PC-9 (cell line): ENCODE measurements around the gene CELF2. TPM values are rescaled to one million over a fixed set of nuclear protein-coding genes. Genes with fewer than 3 reads are reported as not detected.

Experiments
- BruUV-seq: library from RNA; stranded (reverse); fragments of 400-500 nt; replicated peaks from 2 replicates; lab custom pipeline; 2021; lab: Mats Ljungman, UMichigan
- CTCF ChIA-PET: fragments of 300-600 bp; sonication (Branson Sonifier 250); formaldehyde crosslinking; loops from one replicate; lab custom pipeline; 2022; ENCODE audit warnings: antibody characterized with exemption; lab: Charles Lee
- POLR2A ChIA-PET: fragments of 300-600 bp; sonication (Branson Sonifier 250); formaldehyde crosslinking; loops from one replicate; lab custom pipeline; 2022; ENCODE audit warnings: antibody characterized with exemption; ENCODE audit not compliant: unreplicated experiment; lab: Charles Lee
- DNase-seq, 2 experiments: peaks; one replicate each; pipeline versions ENCODE4 v3.0.0 to v3.0.0-alpha.2; 2015 to 2022; ENCODE audit warnings: mixed read lengths in 1 of 2
- H2AFZ ChIP-seq: fragments of 200-600 bp; sonication (generic); 2 replicates; pipeline ENCODE4 v1.8.1; 2017; ENCODE audit warnings: antibody characterized with exemption
- H3F3A ChIP-seq: fragments of 200-600 bp; sonication (generic); 2 replicates; pipeline ENCODE4 v1.8.1; 2017; ENCODE audit warnings: antibody characterized with exemption, mild to moderate bottlenecking, low read depth; ENCODE audit not compliant: insufficient read depth
- H3K27ac ChIP-seq: fragments of 200-600 bp; sonication (generic); 2 replicates; pipeline ENCODE4 v1.6.1; 2016; ENCODE audit warnings: mixed run types
- H3K27me3 ChIP-seq: fragments of 200-600 bp; sonication (generic); 2 replicates; pipeline ENCODE4 v1.6.1; 2016; ENCODE audit warnings: low read depth, mixed run types; ENCODE audit not compliant: insufficient read depth
- H3K36me3 ChIP-seq: fragments of 200-600 bp; sonication (generic); 2 replicates; pipeline ENCODE4 v1.6.1; 2016; ENCODE audit warnings: low read depth, mixed run types
- H3K4me1 ChIP-seq: fragments of 200-600 bp; sonication (generic); replicated peaks from 2 replicates; pipeline ENCODE4 v1.6.1; 2016; ENCODE audit warnings: mixed run types; ENCODE audit not compliant: insufficient read depth
- H3K4me2 ChIP-seq: fragments of 200-600 bp; sonication (generic); 2 replicates; pipeline ENCODE4 v1.6.1; 2017; ENCODE audit warnings: mixed run types
- H3K4me3 ChIP-seq: fragments of 200-600 bp; sonication (generic); 2 replicates; pipeline ENCODE4 v1.6.1; 2016; ENCODE audit warnings: mixed run types
- H3K79me2 ChIP-seq: fragments of 200-600 bp; sonication (generic); 2 replicates; pipeline ENCODE4 v1.6.1; 2017; ENCODE audit warnings: low read depth, mixed run types
- H3K9me2 ChIP-seq: fragments of 200-600 bp; sonication (generic); 2 replicates; pipeline ENCODE4 v1.8.1; 2017; ENCODE audit warnings: mild to moderate bottlenecking; ENCODE audit not compliant: insufficient read depth
- H3K9me3 ChIP-seq: fragments of 200-600 bp; sonication (generic); 2 replicates; pipeline ENCODE4 v1.8.1; 2016; ENCODE audit warnings: low read depth; ENCODE audit not compliant: insufficient read depth
- H4K20me1 ChIP-seq: fragments of 200-600 bp; sonication (generic); 2 replicates; pipeline ENCODE4 v1.8.1; 2017; ENCODE audit not compliant: insufficient read depth
- CTCF ChIP-seq: fragments of 200-600 bp; sonication (generic); conservative IDR thresholded peaks from 2 replicates; pipeline ENCODE4 v1.6.1; 2017; ENCODE audit warnings: mixed run types, antibody characterized with exemption, mild to moderate bottlenecking, moderate library complexity
- EZH2 ChIP-seq: fragments of 200-600 bp; sonication (generic); IDR thresholded peaks from 2 replicates; pipeline ENCODE4 v1.8.0; 2017; ENCODE audit warnings: antibody characterized with exemption, low read depth
- intact Hi-C: fragments of 100-400 bp; cut with micrococcal nuclease; formaldehyde crosslinking; loops from one replicate; pipeline ENCODE4 v1.10.0; 2022; ENCODE audit not compliant: unreplicated experiment
- total RNA-seq: library from RNA; stranded (reverse); gene quantifications from 2 replicates; pipeline ENCODE4 v1.2.3, GENCODE V29; 2021

Gene CELF2
- total RNA-seq, 1 experiment from 2014 or later = not detected

DNA sequence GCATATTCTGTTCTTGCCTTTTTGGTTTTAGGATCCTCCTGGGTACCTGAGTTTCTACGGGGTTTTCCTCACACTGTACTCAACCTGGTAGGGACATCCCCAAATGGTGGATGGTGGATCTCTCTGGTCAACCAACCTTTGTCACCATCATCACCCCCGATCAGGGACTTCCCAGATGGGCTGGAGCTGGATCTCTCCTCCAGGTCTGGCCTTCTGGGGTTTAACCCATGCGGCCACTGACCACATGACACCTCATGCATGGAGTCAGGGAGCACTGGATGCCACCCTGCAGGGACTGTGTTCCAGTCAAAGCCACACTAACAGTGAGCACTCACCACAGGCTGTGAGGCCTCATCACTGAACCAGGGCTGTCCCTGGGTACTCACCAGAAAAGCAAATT, 80.0 kb downstream of the CELF2 start:
- no peaks in the 10 kb centered on the region for H3K9me3 ChIP-seq
- no peaks in the 10 kb centered on the region for H3K36me3 ChIP-seq
- TF ChIP-seq EZH2 (no peak), CTCF (no peak)
- POLR2A ChIA-PET = no interaction called here
- DNase-seq = no peak
- H3K4me3 ChIP-seq = no peak overlapping the region
- H3K27ac ChIP-seq = no peak overlapping the region
- no peaks in the 10 kb centered on the region for H3F3A ChIP-seq
- H3K4me2 ChIP-seq = no peak overlapping the region
- peaks cover 11% of the 10 kb centered on the region for H3K27me3 ChIP-seq
- intact Hi-C loops = no loop called here
- no TSS peak for BruUV-seq
- CTCF ChIA-PET = no interaction called here
- no peaks in the 10 kb centered on the region for H3K4me1 ChIP-seq
- no peaks in the 10 kb centered on the region for H4K20me1 ChIP-seq
- no peak overlapping the region for H2AFZ ChIP-seq
- H3K79me2 ChIP-seq = no peaks in the 10 kb centered on the region
- H3K9me2 ChIP-seq = no peaks in the 10 kb centered on the region

DNA sequence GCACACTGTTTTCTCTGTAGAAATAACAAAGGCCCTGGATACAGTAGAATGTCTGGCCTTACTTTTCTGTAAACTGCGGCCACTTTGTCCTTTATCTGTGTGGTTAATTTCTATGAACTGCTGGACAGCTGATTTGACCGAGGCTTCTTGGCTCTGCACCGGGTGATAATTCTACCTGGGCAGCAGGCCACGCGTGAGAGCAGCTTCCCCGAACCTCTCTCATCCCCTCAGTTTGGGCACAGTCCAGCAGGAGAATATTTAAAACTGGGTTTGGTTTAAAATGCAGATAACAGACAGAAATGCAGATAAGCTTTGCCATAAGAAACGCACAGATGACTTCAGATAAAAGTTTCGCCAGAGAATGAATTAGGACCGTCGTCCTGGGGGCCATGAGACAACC, 81.0 kb downstream of the CELF2 start:
- intact Hi-C loops = no loop called here
- Histone ChIP-seq H3K4me3 (no peak overlapping the region), H3F3A (no peaks in the 10 kb centered on the region), H4K20me1 (no peaks in the 10 kb centered on the region), H3K4me1 (no peaks in the 10 kb centered on the region), H3K79me2 (no peaks in the 10 kb centered on the region), H3K9me3 (no peaks in the 10 kb centered on the region), H3K9me2 (no peaks in the 10 kb centered on the region), H3K4me2 (no peak overlapping the region), H3K27ac (no peak overlapping the region), H3K27me3 (peaks cover 11% of the 10 kb centered on the region), H3K36me3 (no peaks in the 10 kb centered on the region), H2AFZ (no peak overlapping the region)
- TF ChIP-seq EZH2 (no peak), CTCF (no peak)
- POLR2A ChIA-PET = no interaction called here
- no peak for DNase-seq
- BruUV-seq = no TSS peak
- CTCF ChIA-PET = no interaction called here

DNA sequence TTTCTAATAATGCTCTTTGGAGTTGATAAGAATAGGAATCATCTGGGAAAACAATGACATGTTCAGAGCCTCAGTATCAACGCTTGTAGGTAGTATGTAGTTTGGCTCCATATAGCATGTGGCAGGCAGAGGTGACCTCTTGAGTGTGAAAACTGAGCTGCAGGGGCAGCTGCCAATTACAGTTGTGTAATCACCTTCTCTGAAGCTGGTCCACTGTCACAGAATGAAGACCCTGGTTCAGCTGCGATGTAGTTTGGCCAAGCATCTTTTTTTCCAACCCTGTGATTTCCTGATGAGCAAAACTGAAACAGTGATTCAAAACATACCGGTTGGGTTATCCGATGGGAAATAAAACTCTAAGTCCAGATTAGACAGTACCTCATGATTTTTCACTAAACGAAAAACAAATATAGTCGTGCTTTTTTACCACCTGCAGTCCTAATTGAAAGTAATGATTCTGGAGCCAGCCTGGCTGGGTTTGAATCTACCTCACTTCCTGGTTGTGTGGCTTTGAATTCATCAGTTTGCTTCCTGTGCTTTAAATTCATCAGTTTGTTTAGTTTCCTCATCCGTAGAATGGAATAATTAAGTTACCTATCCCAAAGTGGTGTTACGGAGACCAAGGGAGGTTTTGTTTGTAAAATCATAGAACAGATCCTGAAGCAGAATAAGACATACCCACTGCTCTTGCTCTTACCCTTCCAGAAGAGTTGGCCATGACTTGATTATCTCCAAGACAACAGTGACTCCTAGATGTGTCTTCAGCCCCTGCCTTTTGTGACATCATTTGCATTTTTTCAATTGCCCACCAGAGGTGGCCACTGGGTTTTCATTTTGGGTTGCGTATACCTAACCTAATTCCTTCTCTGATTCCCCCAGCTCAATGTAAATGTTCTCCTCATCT, 87.4 kb downstream of the CELF2 start:
- no peaks in the 10 kb centered on the region for H3K9me3 ChIP-seq
- CTCF ChIA-PET = no interaction called here
- no peak overlapping the region for H2AFZ ChIP-seq
- no peak overlapping the region for H3K4me3 ChIP-seq
- no peak for DNase-seq
- POLR2A ChIA-PET = no interaction called here
- 0 out of 2 replicates have a peak, but pooled peaks cover 4% of the 10 kb centered on the region for H3K27me3 ChIP-seq
- H4K20me1 ChIP-seq = no peaks in the 10 kb centered on the region
- H3K27ac ChIP-seq = no peak overlapping the region
- no peak overlapping the region for H3K4me2 ChIP-seq
- BruUV-seq = no TSS peak
- H3K4me1 ChIP-seq = no peaks in the 10 kb centered on the region
- no peaks in the 10 kb centered on the region for H3K36me3 ChIP-seq
- no peaks in the 10 kb centered on the region for H3K79me2 ChIP-seq
- H3F3A ChIP-seq = no peaks in the 10 kb centered on the region
- no peaks in the 10 kb centered on the region for H3K9me2 ChIP-seq
- TF ChIP-seq EZH2 (no peak), CTCF (no peak)
- intact Hi-C loops = no loop called here
